Measurements from ENCODE around the gene ZEB1.

Gene ZEB1

GRCh38 chr10:31509989-31510388, 191.0 kb downstream of the ZEB1 start:
- H3K4me1 ChIP-seq (ENCODE audit: control insufficient read depth in 2 of 2, insufficient read depth in 2 of 2, low read length in 2 of 2), result no peaks in the 10 kb centered on the region
- H3K27ac ChIP-seq (ENCODE audit: low read depth in 2 of 2, low read length in 2 of 2), result no peak overlapping the region
- no peaks in the 10 kb centered on the region for H3K36me3 ChIP-seq (ENCODE audit: control insufficient read depth in 2 of 2, insufficient read depth in 2 of 2, low read length in 2 of 2)
- H3K9me3 ChIP-seq (ENCODE audit: control insufficient read depth in 2 of 2, low read length in 2 of 2), result no peaks in the 10 kb centered on the region
- H3K9ac ChIP-seq (ENCODE audit: low read depth in 1 of 2, low read length in 2 of 2), result no peak overlapping the region
- no peaks in the 10 kb centered on the region for H3K27me3 ChIP-seq (ENCODE audit: control insufficient read depth in 2 of 2, insufficient read depth in 2 of 2, low read length in 2 of 2)
- H3K4me3 ChIP-seq (ENCODE audit: low read length in 2 of 2), result no peak overlapping the region

GRCh38 chr10:31515116-31515515, 196.1 kb downstream of the ZEB1 start:
- Histone ChIP-seq H3K27me3 (ENCODE audit: control insufficient read depth in 2 of 2, insufficient read depth in 2 of 2, low read length in 2 of 2) (no peaks in the 10 kb centered on the region), H3K9me3 (ENCODE audit: control insufficient read depth in 2 of 2, low read length in 2 of 2) (no peaks in the 10 kb centered on the region), H3K4me3 (ENCODE audit: low read length in 2 of 2) (no peak overlapping the region), H3K9ac (ENCODE audit: low read depth in 1 of 2, low read length in 2 of 2) (no peak overlapping the region), H3K27ac (ENCODE audit: low read depth in 2 of 2, low read length in 2 of 2) (no peak overlapping the region), H3K4me1 (ENCODE audit: control insufficient read depth in 2 of 2, insufficient read depth in 2 of 2, low read length in 2 of 2) (no peaks in the 10 kb centered on the region), H3K36me3 (ENCODE audit: control insufficient read depth in 2 of 2, insufficient read depth in 2 of 2, low read length in 2 of 2) (no peaks in the 10 kb centered on the region)

GRCh38 chr10:31515819-31516402, 196.9 kb downstream of the ZEB1 start:
- H3K36me3 ChIP-seq (ENCODE audit: control insufficient read depth in 2 of 2, insufficient read depth in 2 of 2, low read length in 2 of 2), result peaks cover 0 to 3% of the 10 kb centered on the region in 2 donors
- H3K9me3 ChIP-seq (ENCODE audit: control insufficient read depth in 2 of 2, low read length in 2 of 2), result no peaks in the 10 kb centered on the region
- H3K9ac ChIP-seq (ENCODE audit: low read depth in 1 of 2, low read length in 2 of 2), result no peak overlapping the region
- no peak overlapping the region for H3K27ac ChIP-seq (ENCODE audit: low read depth in 2 of 2, low read length in 2 of 2)
- no peak overlapping the region for H3K4me3 ChIP-seq (ENCODE audit: low read length in 2 of 2)
- H3K4me1 ChIP-seq (ENCODE audit: control insufficient read depth in 2 of 2, insufficient read depth in 2 of 2, low read length in 2 of 2), result no peaks in the 10 kb centered on the region
- H3K27me3 ChIP-seq (ENCODE audit: control insufficient read depth in 2 of 2, insufficient read depth in 2 of 2, low read length in 2 of 2), result no peaks in the 10 kb centered on the region

GRCh38 chr10:31520986-31521831, 202.2 kb downstream of the ZEB1 start:
- H3K4me1 ChIP-seq (ENCODE audit: control insufficient read depth in 2 of 2, insufficient read depth in 2 of 2, low read length in 2 of 2), result no peaks in the 10 kb centered on the region
- no peak overlapping the region for H3K4me3 ChIP-seq (ENCODE audit: low read length in 2 of 2)
- H3K9ac ChIP-seq (ENCODE audit: low read depth in 1 of 2, low read length in 2 of 2), result no peak overlapping the region
- no peaks in the 10 kb centered on the region for H3K27me3 ChIP-seq (ENCODE audit: control insufficient read depth in 2 of 2, insufficient read depth in 2 of 2, low read length in 2 of 2)
- peaks cover 0 to 3% of the 10 kb centered on the region in 2 donors for H3K36me3 ChIP-seq (ENCODE audit: control insufficient read depth in 2 of 2, insufficient read depth in 2 of 2, low read length in 2 of 2)
- H3K9me3 ChIP-seq (ENCODE audit: control insufficient read depth in 2 of 2, low read length in 2 of 2), result no peaks in the 10 kb centered on the region
- H3K27ac ChIP-seq (ENCODE audit: low read depth in 2 of 2, low read length in 2 of 2), result no peak overlapping the region

- H3K9me3 ChIP-seq (ENCODE audit: control insufficient read depth in 2 of 2, low read length in 2 of 2), result no peaks in the 10 kb centered on the region
- H3K27me3 ChIP-seq (ENCODE audit: control insufficient read depth in 2 of 2, insufficient read depth in 2 of 2, low read length in 2 of 2), result no peaks in the 10 kb centered on the region
- H3K4me3 ChIP-seq (ENCODE audit: low read length in 2 of 2), result no peak overlapping the region
- H3K4me1 ChIP-seq (ENCODE audit: control insufficient read depth in 2 of 2, insufficient read depth in 2 of 2, low read length in 2 of 2), result no peaks in the 10 kb centered on the region
- no peak overlapping the region for H3K27ac ChIP-seq (ENCODE audit: low read depth in 2 of 2, low read length in 2 of 2)
- no peak overlapping the region for H3K9ac ChIP-seq (ENCODE audit: low read depth in 1 of 2, low read length in 2 of 2)
- peaks cover 3% of the 10 kb centered on the region in 2 donors for H3K36me3 ChIP-seq (ENCODE audit: control insufficient read depth in 2 of 2, insufficient read depth in 2 of 2, low read length in 2 of 2)
Measured at GRCh38 chr10:31522820-31523219, 203.8 kb downstream of the ZEB1 start.

GRCh38 chr10:31524460-31524859, 205.4 kb downstream of the ZEB1 start:
- Histone ChIP-seq H3K27ac (ENCODE audit: low read depth in 2 of 2, low read length in 2 of 2) (no peak overlapping the region), H3K9me3 (ENCODE audit: control insufficient read depth in 2 of 2, low read length in 2 of 2) (no peaks in the 10 kb centered on the region), H3K4me1 (ENCODE audit: control insufficient read depth in 2 of 2, insufficient read depth in 2 of 2, low read length in 2 of 2) (no peaks in the 10 kb centered on the region), H3K27me3 (ENCODE audit: control insufficient read depth in 2 of 2, insufficient read depth in 2 of 2, low read length in 2 of 2) (no peaks in the 10 kb centered on the region), H3K36me3 (ENCODE audit: control insufficient read depth in 2 of 2, insufficient read depth in 2 of 2, low read length in 2 of 2) (peaks cover 3% of the 10 kb centered on the region in 2 donors), H3K4me3 (ENCODE audit: low read length in 2 of 2) (no peak overlapping the region), H3K9ac (ENCODE audit: low read depth in 1 of 2, low read length in 2 of 2) (no peak overlapping the region)

GRCh38 chr10:31526178-31526577, 207.2 kb downstream of the ZEB1 start:
- no peaks in the 10 kb centered on the region for H3K4me1 ChIP-seq (ENCODE audit: control insufficient read depth in 2 of 2, insufficient read depth in 2 of 2, low read length in 2 of 2)
- H3K27me3 ChIP-seq (ENCODE audit: control insufficient read depth in 2 of 2, insufficient read depth in 2 of 2, low read length in 2 of 2), result no peaks in the 10 kb centered on the region
- H3K27ac ChIP-seq (ENCODE audit: low read depth in 2 of 2, low read length in 2 of 2), result no peak overlapping the region
- no peak overlapping the region for H3K9ac ChIP-seq (ENCODE audit: low read depth in 1 of 2, low read length in 2 of 2)
- H3K4me3 ChIP-seq (ENCODE audit: low read length in 2 of 2), result no peak overlapping the region
- H3K9me3 ChIP-seq (ENCODE audit: control insufficient read depth in 2 of 2, low read length in 2 of 2), result no peaks in the 10 kb centered on the region
- peaks cover 0 to 3% of the 10 kb centered on the region in 2 donors for H3K36me3 ChIP-seq (ENCODE audit: control insufficient read depth in 2 of 2, insufficient read depth in 2 of 2, low read length in 2 of 2)

GRCh38 chr10:31526681-31527080, 207.7 kb downstream of the ZEB1 start:
- H3K27ac ChIP-seq (ENCODE audit: low read depth in 2 of 2, low read length in 2 of 2), result no peak overlapping the region
- H3K9me3 ChIP-seq (ENCODE audit: control insufficient read depth in 2 of 2, low read length in 2 of 2), result no peaks in the 10 kb centered on the region
- no peak overlapping the region for H3K4me3 ChIP-seq (ENCODE audit: low read length in 2 of 2)
- no peaks in the 10 kb centered on the region for H3K27me3 ChIP-seq (ENCODE audit: control insufficient read depth in 2 of 2, insufficient read depth in 2 of 2, low read length in 2 of 2)
- H3K36me3 ChIP-seq (ENCODE audit: control insufficient read depth in 2 of 2, insufficient read depth in 2 of 2, low read length in 2 of 2), result peaks cover 0 to 3% of the 10 kb centered on the region in 2 donors
- no peaks in the 10 kb centered on the region for H3K4me1 ChIP-seq (ENCODE audit: control insufficient read depth in 2 of 2, insufficient read depth in 2 of 2, low read length in 2 of 2)
- H3K9ac ChIP-seq (ENCODE audit: low read depth in 1 of 2, low read length in 2 of 2), result no peak overlapping the region

GRCh38 chr10:31528831-31529230, 209.8 kb downstream of the ZEB1 start:
- no peak overlapping the region for H3K27ac ChIP-seq (ENCODE audit: low read depth in 2 of 2, low read length in 2 of 2)
- H3K9me3 ChIP-seq (ENCODE audit: control insufficient read depth in 2 of 2, low read length in 2 of 2), result no peaks in the 10 kb centered on the region
- H3K9ac ChIP-seq (ENCODE audit: low read depth in 1 of 2, low read length in 2 of 2), result no peak overlapping the region
- peaks cover 0 to 3% of the 10 kb centered on the region in 2 donors for H3K36me3 ChIP-seq (ENCODE audit: control insufficient read depth in 2 of 2, insufficient read depth in 2 of 2, low read length in 2 of 2)
- no peaks in the 10 kb centered on the region for H3K4me1 ChIP-seq (ENCODE audit: control insufficient read depth in 2 of 2, insufficient read depth in 2 of 2, low read length in 2 of 2)
- no peaks in the 10 kb centered on the region for H3K27me3 ChIP-seq (ENCODE audit: control insufficient read depth in 2 of 2, insufficient read depth in 2 of 2, low read length in 2 of 2)
- no peak overlapping the region for H3K4me3 ChIP-seq (ENCODE audit: low read length in 2 of 2)

GRCh38 chr10:31536302-31536701, 217.3 kb downstream of the ZEB1 start:
- no peak overlapping the region for H3K4me3 ChIP-seq (ENCODE audit: low read length in 2 of 2)
- H3K36me3 ChIP-seq (ENCODE audit: control insufficient read depth in 2 of 2, insufficient read depth in 2 of 2, low read length in 2 of 2), result no peaks in the 10 kb centered on the region
- no peaks in the 10 kb centered on the region for H3K9me3 ChIP-seq (ENCODE audit: control insufficient read depth in 2 of 2, low read length in 2 of 2)
- no peak overlapping the region for H3K9ac ChIP-seq (ENCODE audit: low read depth in 1 of 2, low read length in 2 of 2)
- H3K27me3 ChIP-seq (ENCODE audit: control insufficient read depth in 2 of 2, insufficient read depth in 2 of 2, low read length in 2 of 2), result no peaks in the 10 kb centered on the region
- no peak overlapping the region for H3K27ac ChIP-seq (ENCODE audit: low read depth in 2 of 2, low read length in 2 of 2)
- H3K4me1 ChIP-seq (ENCODE audit: control insufficient read depth in 2 of 2, insufficient read depth in 2 of 2, low read length in 2 of 2), result no peaks in the 10 kb centered on the region

Data from mucosa of rectum (tissue), 2 donors.